Lung (tissue), 12 donors: ENCODE results near the gene STEAP2. TPM values are rescaled to one million over a fixed set of nuclear protein-coding genes. Genes with fewer than 3 reads are reported as not detected.

Experiments used
- ATAC-seq: fragments of 200-7000 bp; cut with Tn5 transposase; one replicate; pipeline ENCODE4 v1.9.1; 2020; ENCODE audit warnings: moderate number of reproducible peaks; ENCODE audit not compliant: insufficient read depth, low FRiP score
- DNase-seq, 3 donors: peaks; one replicate each; pipeline ENCODE4 v3.0.0-alpha.2; 2013 to 2017
- H3K27ac ChIP-seq, 2 donors: one replicate each; pipeline ENCODE4 v1.5.1; 2013; ENCODE audit warnings: mild to moderate bottlenecking in 2 of 2, moderate library complexity in 2 of 2, control low read depth in 1 of 2, inconsistent platforms in 1 of 2, low read depth in 1 of 2, low read length in 1 of 2
- H3K27me3 ChIP-seq, 3 donors: one replicate each; pipeline ENCODE4 v1.5.1; 2013; ENCODE audit warnings: low read length in 2 of 3; ENCODE audit not compliant: control insufficient read depth in 3 of 3, insufficient read depth in 3 of 3
- H3K36me3 ChIP-seq, 4 donors: one replicate each; pipeline ENCODE4 v1.5.1; 2013; ENCODE audit warnings: low read length in 4 of 4, mild to moderate bottlenecking in 1 of 4, moderate library complexity in 1 of 4; ENCODE audit not compliant: control insufficient read depth in 4 of 4, insufficient read depth in 4 of 4
- H3K4me1 ChIP-seq, 5 donors: one replicate each; pipeline ENCODE4 v1.5.1; 2013; ENCODE audit warnings: low read length in 5 of 5, mild to moderate bottlenecking in 2 of 5, moderate library complexity in 1 of 5; ENCODE audit not compliant: control insufficient read depth in 5 of 5, insufficient read depth in 5 of 5
- H3K4me3 ChIP-seq: one replicate; pipeline ENCODE4 v1.5.1; 2013; ENCODE audit warnings: mild to moderate bottlenecking, control low read depth, moderate library complexity
- H3K9ac ChIP-seq, 2 donors: one replicate each; pipeline ENCODE4 v1.5.1; 2013; ENCODE audit warnings: low read length in 2 of 2, control low read depth in 1 of 2; ENCODE audit not compliant: insufficient read depth in 1 of 2
- H3K9me3 ChIP-seq, 4 donors: one replicate each; pipeline ENCODE4 v1.5.1; 2013; ENCODE audit warnings: low read length in 3 of 4, mild to moderate bottlenecking in 1 of 4, moderate library complexity in 1 of 4; ENCODE audit not compliant: control insufficient read depth in 4 of 4, insufficient read depth in 3 of 4
- WGBS, 2 donors: extraction: QIAGEN DNeasy Blood & Tissue Kit; methylation state at CpG; one replicate each; pipeline ENCODE4 v1.1.7; 2013; 5-methylcytosine and 5-hydroxymethylcytosine counted together
- polyA plus RNA-seq, 2 donors: library from polyadenylated mRNA; stranded (reverse); fragments of 200-250 nt; gene quantifications; one replicate each; pipeline ENCODE4 v1.2.1, GENCODE V29; 2013
- total RNA-seq, 2 donors: library from RNA; depleted of rRNA in 1 of 2; stranded (reverse); fragments of >200 nt in 1 of 2; gene quantifications; one replicate each; pipeline ENCODE4 v1.2.1, GENCODE V29; 2014 to 2021
- TF ChIP-seq, protein P1 (sequence below): IDR thresholded peaks from 2 replicates; pipeline ENCODE4 v1.5.1; 2012; ENCODE audit warnings: mild to moderate bottlenecking; ENCODE audit errors: control extremely low read depth, extremely low read depth
- donor health status: control.
- donor health status: control.
- donor health status: Bipolar disorder and iron deficiency.
- donor health status: healthy.
- donor health status: DM: yes; HTN: yes; CAD: no.

Gene STEAP2
- total and polyA plus RNA-seq, 4 donors, result 5.3 to 16.7 (median 11.2) TPM

DNA sequence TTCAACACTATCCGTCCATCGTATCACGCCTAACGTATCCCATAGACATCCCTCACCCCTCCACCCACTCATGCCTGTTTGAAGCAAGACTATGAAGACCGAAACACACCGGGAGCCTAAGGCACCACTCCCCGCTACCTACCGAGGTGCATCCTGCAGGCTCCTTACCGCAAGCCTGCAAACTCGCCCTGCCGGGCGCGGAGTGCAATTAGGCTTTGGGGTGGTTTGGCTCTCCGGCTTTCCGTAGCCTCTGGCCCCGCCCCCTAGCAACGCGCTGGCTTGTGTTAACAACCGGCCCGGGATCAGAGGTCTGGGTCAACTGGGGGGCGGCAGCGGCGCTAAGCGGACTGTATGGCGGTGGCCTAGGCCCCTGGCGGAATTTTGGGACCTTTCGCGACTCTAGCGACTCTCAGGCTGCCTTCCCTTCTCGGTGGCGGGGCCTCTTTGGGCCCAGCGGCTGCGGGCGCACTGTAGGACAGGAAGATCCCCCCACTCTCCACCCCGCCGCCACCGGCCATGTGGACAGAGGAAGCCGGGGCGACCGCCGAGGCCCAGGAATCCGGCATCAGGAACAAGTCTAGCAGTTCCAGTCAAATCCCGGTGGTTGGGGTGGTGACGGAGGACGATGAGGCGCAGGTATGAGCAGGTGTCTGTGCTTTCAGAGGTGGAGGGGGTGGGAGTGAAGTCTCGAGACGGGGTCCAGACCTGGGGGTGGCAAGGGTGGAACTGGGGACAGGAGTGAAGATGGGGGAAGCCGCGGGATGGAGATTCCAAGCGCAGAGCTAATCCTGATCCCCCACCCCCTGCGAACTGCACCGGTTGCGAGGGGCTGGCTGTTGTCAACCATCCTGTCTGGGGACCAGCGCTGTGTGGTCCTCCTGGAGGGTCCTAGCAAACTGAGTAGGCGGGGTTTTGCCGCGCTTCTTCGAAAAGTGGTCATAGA, 33.6 kb downstream of the STEAP2 start, which contains the start of gene CFAP69:
TSS of gene CFAP69 (plus strand) at position 266 of the 943 bp plus-strand sequence. CDS start at position 517, 251 bp downstream.
- Histone ChIP-seq H3K36me3 (peaks cover 0 to 2% (median 0%) of the 10 kb centered on the region in 4 donors), H3K4me3 (peak within 1 kb of the TSS; percentile 83), H3K9me3 (no peaks in the 10 kb centered on the region), H3K9ac (peak within 1 kb of the TSS; percentile 80 to 92), H3K27me3 (peaks cover 0 to 2% (median 0%) of the 10 kb centered on the region in 3 donors), H3K4me1 (peaks cover 0 to 9% (median 0%) of the 10 kb centered on the region in 5 donors), H3K27ac (peak within 1 kb of the TSS in 1 of 2 donors; percentile 64)
- 0 to 1% methylated on average over 54 to 59 of the region's 59 CpGs for WGBS, 2 donors
- ATAC-seq, result peak; percentile 96
- peak; percentile 94 to 95 (median 94) for DNase-seq
- TF ChIP-seq, protein P1, sequence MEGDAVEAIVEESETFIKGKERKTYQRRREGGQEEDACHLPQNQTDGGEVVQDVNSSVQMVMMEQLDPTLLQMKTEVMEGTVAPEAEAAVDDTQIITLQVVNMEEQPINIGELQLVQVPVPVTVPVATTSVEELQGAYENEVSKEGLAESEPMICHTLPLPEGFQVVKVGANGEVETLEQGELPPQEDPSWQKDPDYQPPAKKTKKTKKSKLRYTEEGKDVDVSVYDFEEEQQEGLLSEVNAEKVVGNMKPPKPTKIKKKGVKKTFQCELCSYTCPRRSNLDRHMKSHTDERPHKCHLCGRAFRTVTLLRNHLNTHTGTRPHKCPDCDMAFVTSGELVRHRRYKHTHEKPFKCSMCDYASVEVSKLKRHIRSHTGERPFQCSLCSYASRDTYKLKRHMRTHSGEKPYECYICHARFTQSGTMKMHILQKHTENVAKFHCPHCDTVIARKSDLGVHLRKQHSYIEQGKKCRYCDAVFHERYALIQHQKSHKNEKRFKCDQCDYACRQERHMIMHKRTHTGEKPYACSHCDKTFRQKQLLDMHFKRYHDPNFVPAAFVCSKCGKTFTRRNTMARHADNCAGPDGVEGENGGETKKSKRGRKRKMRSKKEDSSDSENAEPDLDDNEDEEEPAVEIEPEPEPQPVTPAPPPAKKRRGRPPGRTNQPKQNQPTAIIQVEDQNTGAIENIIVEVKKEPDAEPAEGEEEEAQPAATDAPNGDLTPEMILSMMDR, result no peak

DNA sequence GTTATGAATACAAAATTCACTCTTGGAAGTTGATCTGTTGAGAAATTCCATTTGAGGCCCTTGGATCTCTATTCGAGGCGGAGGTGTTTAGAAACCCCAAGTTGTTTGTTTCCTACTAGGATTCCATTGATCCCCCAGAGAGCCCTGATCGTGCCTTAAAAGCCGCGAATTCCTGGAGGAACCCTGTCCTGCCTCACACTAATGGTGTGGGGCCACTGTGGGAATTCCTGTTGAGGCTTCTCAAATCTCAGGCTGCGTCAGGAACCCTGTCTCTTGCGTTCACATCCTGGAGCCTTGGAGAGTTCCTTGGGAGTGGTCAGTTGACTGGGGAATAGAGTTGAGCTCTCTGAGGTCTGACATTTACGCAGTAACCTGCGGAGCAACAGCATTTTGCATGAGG, 34.6 kb downstream of the STEAP2 start:
- 19 to 28% methylated on average over 9 of the region's 9 CpGs for WGBS, 2 donors
- H3K27me3 ChIP-seq, result peaks cover 0 to 2% (median 0%) of the 10 kb centered on the region in 3 donors
- H3K27ac ChIP-seq, result no peak overlapping the region
- no peak overlapping the region for H3K4me3 ChIP-seq
- TF ChIP-seq, protein P1, result no peak
- ATAC-seq, result no peak
- peak; percentile 15 to 51 (median 29) for DNase-seq
- H3K4me1 ChIP-seq, result peaks cover 0 to 12% (median 1%) of the 10 kb centered on the region in 5 donors
- H3K9me3 ChIP-seq, result no peaks in the 10 kb centered on the region
- peaks cover 0 to 2% (median 0%) of the 10 kb centered on the region in 4 donors for H3K36me3 ChIP-seq
- H3K9ac ChIP-seq, result peak overlapping the region in 1 of 2 donors; percentile 92

DNA sequence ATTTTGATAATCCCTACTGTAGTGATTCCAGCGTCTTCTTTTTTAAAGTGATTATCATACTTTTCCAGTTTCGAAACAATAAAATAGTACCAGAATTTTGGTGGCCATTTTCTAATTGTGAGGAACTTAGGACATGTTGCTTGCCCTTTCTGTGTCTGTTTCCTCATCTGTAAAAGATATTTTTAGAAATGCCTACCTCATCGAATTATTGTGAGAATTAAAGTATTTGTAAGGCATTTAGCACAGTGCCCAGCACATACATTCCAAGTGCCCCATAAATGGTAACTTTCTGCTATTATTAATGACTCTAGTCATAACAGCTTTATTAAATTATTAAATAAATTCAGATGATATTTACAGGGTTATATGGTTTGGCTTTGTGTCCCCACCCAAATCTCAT, 37.2 kb downstream of the STEAP2 start:
- H3K9ac ChIP-seq, result no peak overlapping the region
- 87 to 94% methylated on average over 3 of the region's 3 CpGs for WGBS, 2 donors
- no peak overlapping the region for H3K4me3 ChIP-seq
- peaks cover 0 to 14% (median 2%) of the 10 kb centered on the region in 5 donors for H3K4me1 ChIP-seq
- TF ChIP-seq, protein P1, result no peak
- no peak for DNase-seq
- no peak overlapping the region for H3K27ac ChIP-seq
- peaks cover 0 to 1% (median 0%) of the 10 kb centered on the region in 3 donors for H3K27me3 ChIP-seq
- H3K9me3 ChIP-seq, result no peaks in the 10 kb centered on the region
- peaks cover 0 to 2% (median 0%) of the 10 kb centered on the region in 4 donors for H3K36me3 ChIP-seq
- no peak for ATAC-seq
